HFFc6 (cell line): Measurements from ENCODE around the gene SELENOH. TPM values are rescaled to one million over a fixed set of nuclear protein-coding genes. Genes with fewer than 3 reads are reported as not detected.

ENCODE experiments used
- DNase-seq: peaks from one replicate; pipeline ENCODE4 v3.0.0-alpha.2; 2018
- H3K27ac Mint-ChIP-seq: 2 replicates; pipeline ENCODE4 v1.8.0; 2020; ENCODE audit warnings: mild to moderate bottlenecking, mixed read lengths
- H3K27me3 Mint-ChIP-seq: 2 replicates; pipeline ENCODE4 v1.8.0; 2021; ENCODE audit warnings: mild to moderate bottlenecking, moderate library complexity, mixed read lengths; ENCODE audit not compliant: insufficient read depth
- H3K36me3 Mint-ChIP-seq: 2 replicates; pipeline ENCODE4 v1.8.0; 2021; ENCODE audit warnings: low read depth, mixed read lengths
- H3K4me1 Mint-ChIP-seq: 2 replicates; pipeline ENCODE4 v1.8.0; 2020; ENCODE audit warnings: low read depth, mixed read lengths
- H3K4me3 Mint-ChIP-seq: 2 replicates; pipeline ENCODE4 v1.8.0; 2020; ENCODE audit warnings: mild to moderate bottlenecking, moderate library complexity, mixed read lengths
- H3K9me3 Mint-ChIP-seq: 2 replicates; pipeline ENCODE4 v1.8.0; 2020; ENCODE audit warnings: mild to moderate bottlenecking, mixed read lengths
- CTCF ChIP-seq: fragments of 200-600 bp; sonication (generic); IDR thresholded peaks from 2 replicates; pipeline ENCODE4 v1.5.0; 2021; ENCODE audit warnings: antibody characterized with exemption, mild to moderate bottlenecking
- total RNA-seq, 6 experiments: library from RNA; stranded (reverse); fragmentation: NEBNext Ultra II Directional; extraction: Animal tissue kit (Norgen Biotek cat#: 25700); gene quantifications; 2 replicates in 1 of 6; 3 replicates in 5 of 6; pipeline ENCODE4 v1.2.3, GENCODE V29; 2021

Gene SELENOH
- total RNA-seq, 6 experiments from 2014 or later = 128 to 186 (median 140) TPM

GRCh38 chr11:57751176-57751575, 9.9 kb downstream of the SELENOH start:
- H3K4me1 Mint-ChIP-seq = no peaks in the 10 kb centered on the region
- no peak for TF ChIP-seq CTCF
- no peaks in the 10 kb centered on the region; the same call in 1 of the 2 replicates for H3K27me3 Mint-ChIP-seq
- no peak overlapping the region for H3K27ac Mint-ChIP-seq
- H3K4me3 Mint-ChIP-seq = no peak overlapping the region
- peaks cover 4% of the 10 kb centered on the region; the same call in 1 of the 2 replicates for H3K36me3 Mint-ChIP-seq
- DNase-seq = no peak
- no peaks in the 10 kb centered on the region for H3K9me3 Mint-ChIP-seq

GRCh38 chr11:57751676-57752253, 10.5 kb downstream of the SELENOH start, which contains the start of gene BTBD18:
Gene BTBD18, minus strand, starts transcription at chr11:57751819. Its CDS starts 631 bp downstream, at chr11:57751188.
- Mint-ChIP-seq H3K27me3 (no peaks in the 10 kb centered on the region; the same call in 1 of the 2 replicates), H3K27ac (no peak within 1 kb of the TSS), H3K4me1 (no peaks in the 10 kb centered on the region), H3K36me3 (peaks cover 4% of the 10 kb centered on the region; the same call in 1 of the 2 replicates), H3K9me3 (no peaks in the 10 kb centered on the region), H3K4me3 (no peak within 1 kb of the TSS)
- DNase-seq = peak; percentile 36
- peak; percentile 72 for TF ChIP-seq CTCF

GRCh38 chr11:57752954-57753353, 11.7 kb downstream of the SELENOH start:
- no peak for DNase-seq
- no peaks in the 10 kb centered on the region for H3K9me3 Mint-ChIP-seq
- peaks cover 4% of the 10 kb centered on the region; the same call in 1 of the 2 replicates for H3K36me3 Mint-ChIP-seq
- TF ChIP-seq CTCF = no peak
- H3K4me3 Mint-ChIP-seq = no peak overlapping the region
- H3K27me3 Mint-ChIP-seq = no peaks in the 10 kb centered on the region; the same call in 1 of the 2 replicates
- no peak overlapping the region for H3K27ac Mint-ChIP-seq
- H3K4me1 Mint-ChIP-seq = no peaks in the 10 kb centered on the region

GRCh38 chr11:57758174-57758573, 16.9 kb downstream of the SELENOH start:
- no peak for TF ChIP-seq CTCF
- Mint-ChIP-seq H3K27ac (no peak overlapping the region), H3K9me3 (no peaks in the 10 kb centered on the region), H3K4me3 (no peak overlapping the region), H3K27me3 (no peaks in the 10 kb centered on the region), H3K4me1 (peaks cover 6% of the 10 kb centered on the region), H3K36me3 (peaks cover 12% of the 10 kb centered on the region)
- DNase-seq = no peak

- H3K27ac Mint-ChIP-seq = peak within 1 kb of the TSS; percentile 99
- H3K36me3 Mint-ChIP-seq = peaks cover 15% of the 10 kb centered on the region
- DNase-seq = peak; percentile 96
- no peaks in the 10 kb centered on the region for H3K9me3 Mint-ChIP-seq
- H3K4me1 Mint-ChIP-seq = peaks cover 38% of the 10 kb centered on the region
- peak within 1 kb of the TSS; percentile 100 for H3K4me3 Mint-ChIP-seq
- H3K27me3 Mint-ChIP-seq = no peaks in the 10 kb centered on the region
- no peak for TF ChIP-seq CTCF
Observed at GRCh38 chr11:57761301-57762234, 20.3 kb downstream of the SELENOH start, which contains the start of gene CTNND1. Gene CTNND1, plus strand, starts transcription at chr11:57761802. Its CDS starts 29,677 bp downstream, at chr11:57791479.
